Measurements from ENCODE around the gene HSBP1. TPM values are rescaled to one million over a fixed set of nuclear protein-coding genes. Genes with fewer than 3 reads are reported as not detected.

HSBP1 gene
- total and polyA plus RNA-seq, 12 donors: 86.7 to 178 (median 155) TPM

DNA sequence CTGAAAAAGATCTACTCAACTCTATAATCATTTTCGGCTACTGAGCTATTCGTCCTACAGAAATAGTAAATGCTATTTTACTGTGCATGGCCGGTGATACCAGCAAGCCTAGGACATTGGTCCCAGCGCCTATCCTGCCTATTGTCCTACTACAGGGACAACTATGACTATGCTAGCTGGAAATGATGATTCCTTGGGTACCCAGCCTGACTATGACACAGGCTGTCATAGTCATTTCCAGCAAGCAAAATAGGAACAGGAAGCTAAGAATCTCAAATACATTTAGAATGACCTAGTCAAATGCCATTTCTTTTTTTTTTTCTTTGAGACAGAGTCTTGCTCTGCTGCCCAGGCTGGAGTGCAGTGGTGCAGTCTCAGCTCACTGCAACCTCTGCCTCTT lies 33.7 kb upstream of the HSBP1 start:
- Histone ChIP-seq H3K27me3 (no peaks in the 10 kb centered on the region), H3K4me3 (no peak overlapping the region), H3K4me1 (peaks cover 0 to 44% (median 22%) of the 10 kb centered on the region in 9 donors), H3K9me3 (no peaks in the 10 kb centered on the region), H3K27ac (peak overlapping the region in 1 of 10 donors; percentile 58), H3K36me3 (no peaks in the 10 kb centered on the region)
- TF ChIP-seq, protein P1, sequence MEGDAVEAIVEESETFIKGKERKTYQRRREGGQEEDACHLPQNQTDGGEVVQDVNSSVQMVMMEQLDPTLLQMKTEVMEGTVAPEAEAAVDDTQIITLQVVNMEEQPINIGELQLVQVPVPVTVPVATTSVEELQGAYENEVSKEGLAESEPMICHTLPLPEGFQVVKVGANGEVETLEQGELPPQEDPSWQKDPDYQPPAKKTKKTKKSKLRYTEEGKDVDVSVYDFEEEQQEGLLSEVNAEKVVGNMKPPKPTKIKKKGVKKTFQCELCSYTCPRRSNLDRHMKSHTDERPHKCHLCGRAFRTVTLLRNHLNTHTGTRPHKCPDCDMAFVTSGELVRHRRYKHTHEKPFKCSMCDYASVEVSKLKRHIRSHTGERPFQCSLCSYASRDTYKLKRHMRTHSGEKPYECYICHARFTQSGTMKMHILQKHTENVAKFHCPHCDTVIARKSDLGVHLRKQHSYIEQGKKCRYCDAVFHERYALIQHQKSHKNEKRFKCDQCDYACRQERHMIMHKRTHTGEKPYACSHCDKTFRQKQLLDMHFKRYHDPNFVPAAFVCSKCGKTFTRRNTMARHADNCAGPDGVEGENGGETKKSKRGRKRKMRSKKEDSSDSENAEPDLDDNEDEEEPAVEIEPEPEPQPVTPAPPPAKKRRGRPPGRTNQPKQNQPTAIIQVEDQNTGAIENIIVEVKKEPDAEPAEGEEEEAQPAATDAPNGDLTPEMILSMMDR (IDR thresholded peaks at IDR 0.05): no peak
- intact Hi-C loops (cut with DNase I): no loop called here
- WGBS, 2 donors: 90 to 93% methylated on average over 4 of the region's 4 CpGs
- ATAC-seq (peak in 2 of 8 donors; percentile 20 to 65), DNase-seq (no peak)

DNA sequence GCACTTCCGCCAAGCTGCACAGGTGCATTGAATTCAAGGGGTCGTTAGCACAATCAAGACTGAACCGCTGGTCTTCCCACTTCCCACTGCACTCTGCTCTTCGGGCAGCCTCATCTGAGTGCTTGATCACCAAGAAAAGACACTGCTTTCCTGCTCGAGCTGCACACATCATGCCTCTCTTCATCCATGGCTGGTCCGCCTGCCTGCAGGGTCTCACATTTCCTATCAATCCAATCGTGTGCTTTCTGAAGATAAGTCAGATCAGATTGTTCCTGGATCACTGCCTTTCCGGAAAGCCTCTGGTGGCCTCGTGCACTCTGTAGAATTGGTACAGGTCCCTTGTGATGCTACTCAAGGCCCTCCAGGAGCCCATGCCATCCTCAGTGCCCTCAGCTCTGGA lies 30.8 kb upstream of the HSBP1 start:
- Histone ChIP-seq H3K4me1 (peaks cover 3 to 42% (median 25%) of the 10 kb centered on the region in 9 donors), H3K27me3 (no peaks in the 10 kb centered on the region), H3K36me3 (no peaks in the 10 kb centered on the region), H3K27ac (no peak overlapping the region), H3K4me3 (no peak overlapping the region), H3K9me3 (no peaks in the 10 kb centered on the region)
- intact Hi-C loops (cut with DNase I): no loop called here
- TF ChIP-seq, protein P1 (IDR thresholded peaks at IDR 0.05): no peak
- no peak for DNase-seq
- 85 to 91% methylated on average over 9 of the region's 9 CpGs for WGBS, 2 donors
- ATAC-seq: no peak

DNA sequence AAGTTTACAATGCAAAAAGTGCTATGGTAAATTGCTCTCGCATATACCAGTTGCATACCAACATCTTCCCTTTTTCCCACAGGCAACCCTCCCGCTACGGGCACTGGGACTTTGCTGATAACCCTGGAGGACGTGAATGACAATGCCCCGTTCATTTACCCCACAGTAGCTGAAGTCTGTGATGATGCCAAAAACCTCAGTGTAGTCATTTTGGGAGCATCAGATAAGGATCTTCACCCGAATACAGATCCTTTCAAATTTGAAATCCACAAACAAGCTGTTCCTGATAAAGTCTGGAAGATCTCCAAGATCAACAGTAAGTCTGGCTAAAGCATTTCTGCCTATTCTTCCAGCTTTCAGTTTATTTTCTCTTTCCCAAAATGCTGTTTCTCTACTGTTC lies 27.9 kb upstream of the HSBP1 start:
- intact Hi-C loops (cut with DNase I): no loop called here

DNA sequence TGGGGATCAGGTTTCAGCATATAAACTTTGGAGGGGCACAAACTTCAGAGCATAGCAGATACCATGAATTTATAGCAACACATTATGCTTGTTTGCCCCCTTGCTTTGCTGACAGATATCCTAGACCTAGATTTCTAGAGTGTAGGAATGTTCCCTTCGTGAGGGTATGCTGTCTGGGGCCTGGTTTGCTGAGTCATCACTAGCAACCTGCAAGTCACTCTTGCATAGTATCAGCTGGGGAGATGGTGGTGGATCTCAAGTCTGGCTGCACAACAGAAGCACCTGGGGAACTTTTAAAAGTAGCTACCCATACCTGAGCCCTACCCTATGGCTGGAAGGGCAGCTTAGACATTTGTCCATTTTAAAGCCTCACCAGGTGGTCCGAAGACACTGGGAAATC lies 22.3 kb upstream of the HSBP1 start:
- intact Hi-C loops (cut with DNase I): no loop called here
- no peak overlapping the region for H3K27ac ChIP-seq

More for the DNA sequence above, 27.9 kb upstream of the HSBP1 start:
- peak overlapping the region in 3 of 10 donors; percentile 3 to 10 (median 9) for H3K4me3 ChIP-seq
- peak overlapping the region in 2 of 10 donors; percentile 11 to 39 for H3K27ac ChIP-seq
- H3K36me3 ChIP-seq: peaks cover 0 to 3% (median 0%) of the 10 kb centered on the region in 9 donors
- no peaks in the 10 kb centered on the region for H3K27me3 ChIP-seq
- TF ChIP-seq, protein P1 (IDR thresholded peaks at IDR 0.05): no peak
- 22 to 33% methylated on average over 6 of the region's 6 CpGs for WGBS, 2 donors
- H3K4me1 ChIP-seq: peaks cover 3 to 45% (median 26%) of the 10 kb centered on the region in 9 donors
- ATAC-seq: peak in 5 of 8 donors; percentile 29 to 64 (median 41)
- DNase-seq: no peak
- H3K9me3 ChIP-seq: no peaks in the 10 kb centered on the region

More for the DNA sequence above, 22.3 kb upstream of the HSBP1 start:
- Histone ChIP-seq H3K9me3 (no peaks in the 10 kb centered on the region), H3K27me3 (no peaks in the 10 kb centered on the region), H3K4me3 (no peak overlapping the region), H3K36me3 (peaks cover 0 to 9% (median 0%) of the 10 kb centered on the region in 9 donors), H3K4me1 (peaks cover under 1 to 17% (median 8%) of the 10 kb centered on the region in 9 donors)
- 87 to 93% methylated on average over 2 of the region's 2 CpGs for WGBS, 2 donors
- TF ChIP-seq, protein P1 (IDR thresholded peaks at IDR 0.05): no peak
- ATAC-seq: no peak
- DNase-seq: no peak
